H9 (cell line): ENCODE data around the gene HTR2B. TPM values are rescaled to one million over a fixed set of nuclear protein-coding genes. Genes with fewer than 3 reads are reported as not detected.

ENCODE experiments used
- DNase-seq: peaks from one replicate; pipeline ENCODE4 v3.0.0-alpha.2; 2017
- H2AFZ ChIP-seq: one replicate; pipeline ENCODE4 v1.6.1; 2013; ENCODE audit warnings: mild to moderate bottlenecking, low read length, control low read depth, moderate library complexity
- H2AK5ac ChIP-seq: 2 replicates; pipeline ENCODE4 v1.6.1; 2013; ENCODE audit warnings: low read length, control low read depth, mixed read lengths; ENCODE audit not compliant: insufficient read length
- H2BK120ac ChIP-seq: one replicate; pipeline ENCODE4 v1.6.1; 2013; ENCODE audit warnings: low read depth, mild to moderate bottlenecking, low read length, control low read depth, inconsistent platforms; ENCODE audit not compliant: poor library complexity, severe bottlenecking
- H2BK12ac ChIP-seq: 2 replicates; pipeline ENCODE4 v1.6.1; 2013; ENCODE audit warnings: low read length, control low read depth, mixed read lengths, low read depth; ENCODE audit not compliant: insufficient read length
- H2BK15ac ChIP-seq: 2 replicates; pipeline ENCODE4 v1.6.1; 2013; ENCODE audit warnings: low read depth, low read length, control low read depth
- H2BK20ac ChIP-seq: one replicate; pipeline ENCODE4 v1.6.1; 2013; ENCODE audit warnings: low read depth, mild to moderate bottlenecking, low read length, control low read depth, inconsistent platforms; ENCODE audit not compliant: poor library complexity, severe bottlenecking
- H2BK5ac ChIP-seq: 2 replicates; pipeline ENCODE4 v1.6.1; 2013; ENCODE audit warnings: low read length, control low read depth, mixed read lengths; ENCODE audit not compliant: insufficient read length
- H3K14ac ChIP-seq: 2 replicates; pipeline ENCODE4 v1.6.1; 2013; ENCODE audit warnings: low read length, control low read depth; ENCODE audit not compliant: insufficient read depth
- H3K18ac ChIP-seq: 2 replicates; pipeline ENCODE4 v1.6.1; 2013; ENCODE audit warnings: low read depth, mild to moderate bottlenecking, mixed read lengths, low read length, control low read depth; ENCODE audit not compliant: insufficient read length
- H3K23ac ChIP-seq: 2 replicates; pipeline ENCODE4 v1.6.1; 2013; ENCODE audit warnings: low read length, control low read depth, mixed read lengths, low read depth; ENCODE audit not compliant: insufficient read length
- H3K23me2 ChIP-seq: 2 replicates; pipeline ENCODE4 v1.6.1; 2013; ENCODE audit warnings: low read depth, mild to moderate bottlenecking, mixed read lengths, low read length, control low read depth; ENCODE audit not compliant: insufficient read length, poor library complexity, severe bottlenecking
- H3K27ac ChIP-seq: 2 replicates; pipeline ENCODE4 v1.5.1; 2013; ENCODE audit warnings: low read length, control low read depth, mixed read lengths, low read depth; ENCODE audit not compliant: insufficient read length
- H3K27me3 ChIP-seq: 2 replicates; pipeline ENCODE4 v1.6.1; 2013; ENCODE audit warnings: low read length, control low read depth, inconsistent platforms; ENCODE audit not compliant: insufficient read depth
- H3K4ac ChIP-seq: 2 replicates; pipeline ENCODE4 v1.6.1; 2013; ENCODE audit warnings: low read depth, mild to moderate bottlenecking, control low read depth, inconsistent platforms, low read length, moderate library complexity
- H3K4me1 ChIP-seq: 2 replicates; pipeline ENCODE4 v1.6.1; 2013; ENCODE audit warnings: low read length, control low read depth, inconsistent platforms; ENCODE audit not compliant: insufficient read depth
- H3K4me2 ChIP-seq: 2 replicates; pipeline ENCODE4 v1.6.1; 2013; ENCODE audit warnings: low read length, control low read depth, mixed read lengths; ENCODE audit not compliant: insufficient read length, insufficient read depth
- H3K56ac ChIP-seq: 2 replicates; pipeline ENCODE4 v1.6.1; 2013; ENCODE audit warnings: low read depth, mild to moderate bottlenecking, mixed read lengths, low read length, control low read depth; ENCODE audit not compliant: insufficient read length
- H3K79me1 ChIP-seq: 2 replicates; pipeline ENCODE4 v1.6.1; 2013; ENCODE audit warnings: low read depth, mild to moderate bottlenecking, moderate library complexity, low read length, control low read depth, inconsistent platforms; ENCODE audit not compliant: insufficient read depth, poor library complexity, severe bottlenecking
- H3K79me2 ChIP-seq: 2 replicates; pipeline ENCODE4 v1.6.1; 2013; ENCODE audit warnings: low read length, control low read depth, inconsistent platforms; ENCODE audit not compliant: insufficient read depth
- H3K9ac ChIP-seq: 2 replicates; pipeline ENCODE4 v1.6.1; 2013; ENCODE audit warnings: low read length, control low read depth, mixed read lengths; ENCODE audit not compliant: insufficient read length; ENCODE audit errors: extremely low read depth
- H3K9me3 ChIP-seq: one replicate; pipeline ENCODE4 v1.6.1; 2013; ENCODE audit warnings: low read depth, low read length, inconsistent platforms; ENCODE audit not compliant: control insufficient read depth
- H3T11ph ChIP-seq: one replicate; pipeline ENCODE4 v1.6.1; 2013; ENCODE audit warnings: mild to moderate bottlenecking, low read length, control low read depth, inconsistent platforms
- H4K20me1 ChIP-seq: one replicate; pipeline ENCODE4 v1.6.1; 2013; ENCODE audit not compliant: control insufficient read depth, insufficient read length, insufficient read depth
- H4K5ac ChIP-seq: 2 replicates; pipeline ENCODE4 v1.6.1; 2013; ENCODE audit warnings: low read depth, mild to moderate bottlenecking, mixed read lengths, low read length, control low read depth; ENCODE audit not compliant: insufficient read length
- H4K8ac ChIP-seq: replicated peaks from 2 replicates; pipeline ENCODE4 v1.6.1; 2013; ENCODE audit warnings: low read length, control low read depth, mixed read lengths, low read depth; ENCODE audit not compliant: insufficient read length
- H4K91ac ChIP-seq: 2 replicates; pipeline ENCODE4 v1.6.1; 2013; ENCODE audit warnings: low read depth, mild to moderate bottlenecking, moderate library complexity, mixed read lengths, low read length, control low read depth; ENCODE audit not compliant: insufficient read length
- H3K27ac Mint-ChIP-seq, 3 experiments: 2 replicates in 2 of 3; 3 replicates in 1 of 3; pipeline ENCODE4 v1.8.0; 2020 to 2021; ENCODE audit warnings: mixed read lengths in 3 of 3, mild to moderate bottlenecking in 1 of 3, moderate library complexity in 1 of 3
- H3K27me3 Mint-ChIP-seq: 2 replicates; pipeline ENCODE4 v1.8.0; 2021; ENCODE audit warnings: low read depth, mild to moderate bottlenecking, moderate library complexity, mixed read lengths
- H3K36me3 Mint-ChIP-seq, 3 experiments: 2 replicates in 2 of 3; 3 replicates in 1 of 3; pipeline ENCODE4 v1.8.0; 2020 to 2021; ENCODE audit warnings: low read depth in 3 of 3, mixed read lengths in 3 of 3; ENCODE audit not compliant: insufficient read depth in 1 of 3
- H3K4me1 Mint-ChIP-seq, 2 experiments: 2 replicates each; pipeline ENCODE4 v1.8.0; 2020; ENCODE audit warnings: mixed read lengths in 2 of 2
- H3K4me3 Mint-ChIP-seq, 2 experiments: 2 replicates in 1 of 2; 3 replicates in 1 of 2; pipeline ENCODE4 v1.8.0; 2020 to 2021; ENCODE audit warnings: mild to moderate bottlenecking in 2 of 2, mixed read lengths in 2 of 2, moderate library complexity in 1 of 2
- H3K9me3 Mint-ChIP-seq, 2 experiments: 2 replicates in 1 of 2; 3 replicates in 1 of 2; pipeline ENCODE4 v1.8.0; 2020; ENCODE audit warnings: mild to moderate bottlenecking in 2 of 2, mixed read lengths in 2 of 2, moderate library complexity in 1 of 2
- CTCF ChIP-seq: fragments of 200-600 bp; sonication (generic); conservative IDR thresholded peaks from 3 replicates; pipeline ENCODE4 v1.8.0; 2021; ENCODE audit warnings: antibody characterized with exemption, mild to moderate bottlenecking
- WGBS: extraction: QIAGEN DNeasy Blood & Tissue Kit; methylation state at CpG from one replicate; pipeline ENCODE4 v1.1.7; 2013; ENCODE audit warnings: missing lambda C conversion rate, low lambda C conversion rate, mixed read lengths; ENCODE audit not compliant: insufficient read length; ENCODE audit errors: extremely low coverage; 5-methylcytosine and 5-hydroxymethylcytosine counted together
- total RNA-seq: library from RNA; stranded (reverse); gene quantifications from 2 replicates; pipeline ENCODE4 v1.2.1, GENCODE V29; 2021

The HTR2B gene
- total RNA-seq, 1 experiment from 2014 or later: not detected

- Histone ChIP-seq H3T11ph (no peak overlapping the region), H3K4me2 (no peak overlapping the region), H4K8ac (no peak overlapping the region), H3K18ac (no peak overlapping the region), H2AFZ (no peak overlapping the region), H3K9me3 (no peaks in the 10 kb centered on the region), H2BK12ac (no peak overlapping the region), H4K5ac (no peak overlapping the region), H2BK5ac (no peak overlapping the region), H3K56ac (no peak overlapping the region), H3K9ac (no peak overlapping the region), H2BK120ac (no peak overlapping the region), H3K23ac (no peak overlapping the region), H3K27me3 (no peaks in the 10 kb centered on the region), H3K4me1 (no peaks in the 10 kb centered on the region), H2BK15ac (no peak overlapping the region), H3K79me2 (no peaks in the 10 kb centered on the region), H3K14ac (no peak overlapping the region), H2BK20ac (no peak overlapping the region), H3K27ac (no peak overlapping the region), H3K23me2 (no peaks in the 10 kb centered on the region), H2AK5ac (no peak overlapping the region), H4K20me1 (no peaks in the 10 kb centered on the region), H3K79me1 (no peaks in the 10 kb centered on the region), H3K4ac (no peak overlapping the region), H4K91ac (no peak overlapping the region)
- no peaks in the 10 kb centered on the region for H3K9me3 Mint-ChIP-seq
- H3K4me1 Mint-ChIP-seq: peaks cover 0 to 9% of the 10 kb centered on the region in 2 experiments; a peak in 2 of 4 replicates
- H3K27me3 Mint-ChIP-seq: no peaks in the 10 kb centered on the region
- WGBS: no CpG with 5 or more reads among the region's 3 CpGs
- H3K4me3 Mint-ChIP-seq: no peak overlapping the region
- H3K27ac Mint-ChIP-seq: no peak overlapping the region
- H3K36me3 Mint-ChIP-seq: peaks cover 26 to 65% (median 52%) of the 10 kb centered on the region in 3 experiments; a peak in 6 of 7 replicates
- no peak for DNase-seq
- no peak for TF ChIP-seq CTCF
Measured at GRCh38 chr2:231169488-231169887, 44.6 kb upstream of the HTR2B start.
